GM12872 (cell line): ENCODE data around the gene MGAT4C.

Experiments used
- TF ChIP-seq, protein P1 (sequence below): IDR thresholded peaks from 3 replicates; pipeline ENCODE4 v1.5.1; 2011; ENCODE audit warnings: low read depth, mild to moderate bottlenecking, low read length, moderate library complexity; ENCODE audit not compliant: insufficient read depth

The MGAT4C gene

DNA sequence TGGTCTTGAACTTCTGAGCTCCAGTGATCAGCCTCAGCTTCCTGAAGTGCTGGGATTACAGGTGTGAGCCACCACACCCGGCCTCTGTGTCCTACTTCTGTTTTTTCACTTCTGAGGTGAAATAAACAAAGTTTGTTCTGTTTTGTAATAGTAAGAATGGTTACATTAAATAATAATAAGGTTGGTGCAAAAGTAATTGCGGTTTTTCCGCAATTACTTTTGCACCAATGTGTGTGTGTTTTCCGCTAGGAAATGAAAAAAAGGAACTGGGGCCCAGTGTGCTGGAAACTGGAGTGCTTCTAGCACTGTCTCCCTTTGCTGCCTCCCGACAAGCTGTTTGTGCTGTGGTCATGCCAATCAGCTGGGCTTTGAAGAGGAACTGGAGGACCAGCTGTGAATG lies 241.2 kb downstream of the MGAT4C start:
- TF ChIP-seq, protein P1, sequence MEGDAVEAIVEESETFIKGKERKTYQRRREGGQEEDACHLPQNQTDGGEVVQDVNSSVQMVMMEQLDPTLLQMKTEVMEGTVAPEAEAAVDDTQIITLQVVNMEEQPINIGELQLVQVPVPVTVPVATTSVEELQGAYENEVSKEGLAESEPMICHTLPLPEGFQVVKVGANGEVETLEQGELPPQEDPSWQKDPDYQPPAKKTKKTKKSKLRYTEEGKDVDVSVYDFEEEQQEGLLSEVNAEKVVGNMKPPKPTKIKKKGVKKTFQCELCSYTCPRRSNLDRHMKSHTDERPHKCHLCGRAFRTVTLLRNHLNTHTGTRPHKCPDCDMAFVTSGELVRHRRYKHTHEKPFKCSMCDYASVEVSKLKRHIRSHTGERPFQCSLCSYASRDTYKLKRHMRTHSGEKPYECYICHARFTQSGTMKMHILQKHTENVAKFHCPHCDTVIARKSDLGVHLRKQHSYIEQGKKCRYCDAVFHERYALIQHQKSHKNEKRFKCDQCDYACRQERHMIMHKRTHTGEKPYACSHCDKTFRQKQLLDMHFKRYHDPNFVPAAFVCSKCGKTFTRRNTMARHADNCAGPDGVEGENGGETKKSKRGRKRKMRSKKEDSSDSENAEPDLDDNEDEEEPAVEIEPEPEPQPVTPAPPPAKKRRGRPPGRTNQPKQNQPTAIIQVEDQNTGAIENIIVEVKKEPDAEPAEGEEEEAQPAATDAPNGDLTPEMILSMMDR = no peak

DNA sequence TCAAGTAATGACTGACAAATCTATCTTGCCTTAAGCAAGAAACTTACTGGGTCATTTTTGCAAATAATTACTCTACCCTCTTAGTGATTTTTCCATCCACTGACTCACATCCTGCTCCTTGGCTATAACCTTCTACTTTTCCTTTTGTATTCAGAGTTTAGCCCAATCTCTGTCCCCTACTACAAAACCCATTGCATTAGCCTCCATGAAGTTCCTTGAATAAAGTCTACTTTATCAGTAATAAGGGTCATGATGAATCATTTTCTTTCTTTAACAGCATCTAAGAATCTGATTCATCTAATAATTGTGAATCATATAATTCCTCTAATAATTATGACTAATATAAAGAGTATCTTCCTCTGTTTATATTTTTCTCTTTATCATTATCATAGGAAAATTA lies 249.5 kb downstream of the MGAT4C start:
- TF ChIP-seq, protein P1 = no peak

DNA sequence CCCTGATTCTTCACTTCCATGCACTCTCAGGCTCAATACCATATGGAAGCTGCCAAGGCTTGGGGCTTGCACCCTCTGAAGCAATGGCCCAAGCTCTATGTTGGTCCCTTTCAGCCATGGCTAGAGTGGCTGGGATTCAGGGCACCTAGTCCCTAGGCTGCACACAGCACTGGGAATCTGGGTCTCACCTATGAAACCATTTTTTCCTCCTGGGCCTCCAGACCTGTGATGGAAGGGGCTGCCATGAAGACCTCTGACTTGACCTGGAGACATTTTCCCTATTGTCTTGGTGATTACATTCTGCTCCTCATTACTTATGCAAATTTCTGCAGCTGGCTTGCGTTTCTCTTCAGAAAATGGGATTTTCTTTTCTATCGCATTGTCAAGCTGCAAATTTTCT lies 258.1 kb downstream of the MGAT4C start:
- TF ChIP-seq, protein P1 = no peak

DNA sequence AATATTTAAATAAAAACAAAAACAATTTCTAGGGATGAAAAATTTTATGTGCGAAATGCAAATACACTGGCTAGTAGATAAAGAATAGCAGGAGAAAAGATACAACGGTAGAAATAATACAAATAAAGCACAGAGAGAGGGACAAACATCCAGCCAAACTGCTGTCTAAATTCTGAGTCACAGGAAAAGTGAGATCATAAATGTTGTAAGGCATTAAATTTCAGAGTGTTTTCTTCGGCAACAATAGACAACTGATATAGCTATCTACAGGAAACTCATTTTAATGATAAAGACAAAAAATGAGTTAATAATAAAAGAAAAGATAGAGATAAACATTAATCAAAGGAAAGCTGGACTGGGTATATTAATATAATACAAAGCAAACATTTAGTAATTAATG lies 259.9 kb downstream of the MGAT4C start:
- TF ChIP-seq, protein P1 = no peak

DNA sequence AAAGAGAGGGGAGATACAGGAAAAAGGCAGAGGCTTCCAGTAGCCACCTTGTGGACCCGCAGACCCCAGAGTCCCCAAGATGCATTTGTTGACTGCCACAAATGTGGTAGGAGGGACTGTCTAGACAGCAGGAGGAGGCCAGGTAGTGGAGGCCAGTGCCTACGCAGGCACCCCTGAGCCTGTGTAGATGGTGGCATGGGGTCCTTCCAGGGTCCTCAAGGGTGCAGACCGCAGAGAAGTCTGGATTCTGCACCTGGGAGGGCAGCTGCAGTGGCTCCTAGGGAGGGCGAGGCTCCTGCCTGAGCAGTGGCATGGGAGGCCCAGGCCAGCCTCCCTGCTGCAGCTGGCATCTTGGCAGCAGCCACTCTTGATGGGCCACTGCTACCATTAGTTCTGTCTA lies 262.4 kb downstream of the MGAT4C start:
- TF ChIP-seq, protein P1 = no peak

DNA sequence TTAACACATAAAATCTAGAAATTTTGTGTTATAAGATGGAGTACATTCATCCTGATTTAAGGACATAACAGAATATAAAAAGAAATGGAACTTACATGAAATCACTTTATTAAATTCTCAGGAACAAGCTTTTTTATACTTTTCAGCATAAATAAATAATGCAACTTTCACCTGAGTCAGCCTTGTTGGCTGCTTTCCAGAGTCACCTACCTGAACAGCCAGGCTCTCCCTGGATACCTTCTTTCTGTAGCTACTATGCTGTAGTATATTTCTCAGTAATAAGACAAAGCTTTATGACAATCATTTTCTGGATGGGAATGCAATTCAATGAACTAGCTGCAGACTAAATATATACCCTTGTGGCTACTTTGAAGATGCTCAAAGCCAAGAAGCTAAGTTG lies 270.2 kb downstream of the MGAT4C start:
- TF ChIP-seq, protein P1 = no peak

DNA sequence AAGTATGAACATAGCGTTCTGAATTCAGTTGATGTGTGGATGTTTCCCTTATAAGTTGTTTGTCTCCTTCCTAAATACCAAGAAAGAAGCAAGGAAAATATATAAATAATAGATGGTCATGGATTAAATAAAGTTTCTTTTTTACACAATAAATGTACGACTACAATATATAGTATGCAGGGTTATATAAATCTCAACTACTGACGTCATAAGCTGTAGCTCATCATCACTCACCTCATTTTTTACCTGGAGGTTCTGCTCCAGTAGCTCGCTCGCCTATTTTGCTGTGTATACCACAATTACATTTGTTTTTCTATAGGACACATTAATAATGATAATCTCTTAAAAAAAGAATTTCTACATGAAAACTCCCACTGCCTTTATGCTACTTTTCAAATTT lies 272.6 kb downstream of the MGAT4C start:
- TF ChIP-seq, protein P1 = no peak

DNA sequence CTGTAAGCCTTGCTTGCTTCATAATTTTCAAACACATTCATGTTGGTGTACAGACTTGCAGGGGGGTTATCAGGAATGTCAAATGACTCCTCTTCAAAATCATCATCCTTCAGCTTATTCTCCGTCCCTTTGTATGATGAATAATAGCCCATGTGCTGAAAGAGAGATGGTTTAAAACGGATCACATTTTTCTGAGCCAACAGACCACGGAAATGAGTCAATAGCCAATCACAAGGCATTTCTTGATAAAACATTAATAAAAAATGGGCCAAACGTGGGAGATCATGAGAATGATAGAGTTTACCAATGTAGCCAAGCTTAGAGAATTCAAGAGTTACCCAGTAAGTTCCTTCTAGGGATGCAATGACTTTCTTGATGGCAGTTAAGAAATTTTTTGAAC lies 276.6 kb downstream of the MGAT4C start:
- TF ChIP-seq, protein P1 = no peak
